Mesothelial cell of epicardium (in vitro differentiated cells): ENCODE measurements around the gene LILRA6. TPM values are rescaled to one million over a fixed set of nuclear protein-coding genes. Genes with fewer than 3 reads are reported as not detected.

ENCODE experiments used
- DNase-seq, 2 experiments: peaks; one replicate each; pipeline ENCODE4 v3.0.0; 2021; ENCODE audit warnings: low spot score in 2 of 2; ENCODE audit not compliant: unreplicated experiment in 2 of 2
- H3K27ac Mint-ChIP-seq: 2 replicates; pipeline ENCODE4 v1.8.0; 2021; ENCODE audit warnings: mixed read lengths
- H3K27me3 Mint-ChIP-seq: 2 replicates; pipeline ENCODE4 v1.8.0; 2021; ENCODE audit warnings: low read depth, mixed read lengths
- H3K36me3 Mint-ChIP-seq: 2 replicates; pipeline ENCODE4 v1.8.0; 2021; ENCODE audit warnings: mixed read lengths
- H3K4me1 Mint-ChIP-seq: 2 replicates; pipeline ENCODE4 v1.8.0; 2021; ENCODE audit warnings: mixed read lengths
- H3K4me3 Mint-ChIP-seq: 2 replicates; pipeline ENCODE4 v1.8.0; 2021; ENCODE audit warnings: mild to moderate bottlenecking, moderate library complexity, mixed read lengths
- H3K9me3 Mint-ChIP-seq: 2 replicates; pipeline ENCODE4 v1.8.0; 2021; ENCODE audit warnings: mixed read lengths
- microRNA-seq: library from miRNA; unstranded; fragments of <30 nt; microRNA quantifications from one replicate; pipeline ENCODE4 v1.2.0, GENCODE V29; 2021; ENCODE audit warnings: inconsistent platforms, mixed read lengths
- total RNA-seq: library from RNA; stranded (reverse); gene quantifications from 3 replicates; pipeline ENCODE4 v1.2.1, GENCODE V29; 2021
- TF ChIP-seq, protein P1 (sequence below): fragments of 200-600 bp; sonication (generic); IDR thresholded peaks from one replicate; pipeline ENCODE4 v1.5.0; 2021; ENCODE audit warnings: antibody characterized with exemption; ENCODE audit not compliant: unreplicated experiment

Gene LILRA6
- total RNA-seq, 1 donor from 2014 or later: not detected

DNA sequence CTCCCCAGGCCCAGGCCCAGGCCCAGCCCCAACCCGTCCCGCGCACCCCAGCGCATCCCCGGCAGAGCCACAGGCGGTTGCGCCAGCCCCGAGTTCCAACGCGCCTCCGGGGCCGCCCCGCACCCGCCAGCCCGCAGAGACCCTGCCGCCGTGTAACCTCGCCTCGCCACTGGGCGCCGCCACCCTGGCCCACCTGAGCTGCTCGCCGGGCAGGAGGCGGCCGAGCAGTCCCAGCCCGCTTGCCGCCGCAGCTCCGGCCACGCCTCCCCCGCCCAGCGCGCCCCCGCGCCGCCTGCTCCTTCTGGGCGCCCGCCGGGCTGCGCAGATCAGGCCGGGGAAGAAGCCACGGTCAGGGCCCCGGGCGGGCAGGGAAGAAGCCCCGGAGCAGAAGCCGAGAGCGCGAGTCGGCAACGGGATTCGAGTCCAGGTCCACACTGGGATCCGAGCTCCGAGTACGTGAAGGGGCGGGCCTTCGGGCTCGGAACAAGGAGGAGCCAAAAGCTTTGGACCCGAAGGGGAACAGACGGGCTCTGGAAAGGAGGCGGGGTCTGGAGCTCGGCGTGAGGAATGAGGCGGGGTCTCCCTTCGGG is 53.4 kb downstream of the LILRA6 start, which contains the start of gene MBOAT7:
Gene MBOAT7, minus strand, starts transcription at position 436 of the 590 bp plus-strand sequence. CDS start 1,072 bp downstream, outside the sequence.
- TF ChIP-seq, protein P1, sequence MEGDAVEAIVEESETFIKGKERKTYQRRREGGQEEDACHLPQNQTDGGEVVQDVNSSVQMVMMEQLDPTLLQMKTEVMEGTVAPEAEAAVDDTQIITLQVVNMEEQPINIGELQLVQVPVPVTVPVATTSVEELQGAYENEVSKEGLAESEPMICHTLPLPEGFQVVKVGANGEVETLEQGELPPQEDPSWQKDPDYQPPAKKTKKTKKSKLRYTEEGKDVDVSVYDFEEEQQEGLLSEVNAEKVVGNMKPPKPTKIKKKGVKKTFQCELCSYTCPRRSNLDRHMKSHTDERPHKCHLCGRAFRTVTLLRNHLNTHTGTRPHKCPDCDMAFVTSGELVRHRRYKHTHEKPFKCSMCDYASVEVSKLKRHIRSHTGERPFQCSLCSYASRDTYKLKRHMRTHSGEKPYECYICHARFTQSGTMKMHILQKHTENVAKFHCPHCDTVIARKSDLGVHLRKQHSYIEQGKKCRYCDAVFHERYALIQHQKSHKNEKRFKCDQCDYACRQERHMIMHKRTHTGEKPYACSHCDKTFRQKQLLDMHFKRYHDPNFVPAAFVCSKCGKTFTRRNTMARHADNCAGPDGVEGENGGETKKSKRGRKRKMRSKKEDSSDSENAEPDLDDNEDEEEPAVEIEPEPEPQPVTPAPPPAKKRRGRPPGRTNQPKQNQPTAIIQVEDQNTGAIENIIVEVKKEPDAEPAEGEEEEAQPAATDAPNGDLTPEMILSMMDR: no peak
- H3K27me3 Mint-ChIP-seq: no peaks in the 10 kb centered on the region
- peaks cover 31% of the 10 kb centered on the region for H3K4me1 Mint-ChIP-seq
- no peaks in the 10 kb centered on the region for H3K9me3 Mint-ChIP-seq
- H3K36me3 Mint-ChIP-seq: peaks cover 5% of the 10 kb centered on the region
- H3K27ac Mint-ChIP-seq: peak within 1 kb of the TSS; percentile 100
- peak within 1 kb of the TSS; percentile 81 for H3K4me3 Mint-ChIP-seq
- peak in 1 of 2 experiments; percentile 70 for DNase-seq

DNA sequence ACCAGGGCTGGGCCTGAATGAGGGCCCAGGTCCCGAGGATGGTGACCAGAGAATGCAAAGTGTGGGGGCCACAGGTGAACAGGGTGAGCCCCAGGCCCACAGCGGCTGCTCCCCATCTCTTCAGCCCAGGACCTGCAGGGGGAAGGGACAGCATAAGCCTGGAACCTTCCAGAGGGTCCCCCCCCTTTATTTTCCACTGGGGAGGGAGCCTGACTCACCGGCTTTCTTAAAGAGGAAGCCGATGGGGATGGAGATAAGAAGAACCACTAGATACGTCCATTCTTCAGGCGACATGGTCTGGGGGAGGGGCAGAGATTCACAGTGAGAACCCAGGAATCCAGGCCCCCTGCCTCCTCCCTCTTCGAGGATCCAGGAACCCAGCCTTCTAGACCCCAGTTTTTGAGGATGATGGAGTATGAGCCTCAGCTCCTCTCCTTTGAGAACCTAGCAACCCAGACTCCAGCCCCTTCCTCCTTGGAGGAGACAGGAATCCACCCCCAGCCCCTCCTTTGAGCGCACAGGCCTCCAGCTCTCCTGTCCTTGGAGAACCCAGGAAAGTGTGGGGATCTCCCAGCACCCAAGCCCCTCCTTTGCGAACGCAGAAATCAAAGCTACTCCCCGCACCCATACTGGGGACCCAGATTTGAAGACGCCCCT is 54.2 kb downstream of the LILRA6 start:
- Mint-ChIP-seq H3K36me3 (peaks cover 11% of the 10 kb centered on the region), H3K9me3 (no peaks in the 10 kb centered on the region), H3K4me3 (peak overlapping the region; percentile 81), H3K27me3 (no peaks in the 10 kb centered on the region), H3K27ac (peak overlapping the region; percentile 95), H3K4me1 (peaks cover 30% of the 10 kb centered on the region)
- DNase-seq: no peak
- TF ChIP-seq, protein P1: no peak

DNA sequence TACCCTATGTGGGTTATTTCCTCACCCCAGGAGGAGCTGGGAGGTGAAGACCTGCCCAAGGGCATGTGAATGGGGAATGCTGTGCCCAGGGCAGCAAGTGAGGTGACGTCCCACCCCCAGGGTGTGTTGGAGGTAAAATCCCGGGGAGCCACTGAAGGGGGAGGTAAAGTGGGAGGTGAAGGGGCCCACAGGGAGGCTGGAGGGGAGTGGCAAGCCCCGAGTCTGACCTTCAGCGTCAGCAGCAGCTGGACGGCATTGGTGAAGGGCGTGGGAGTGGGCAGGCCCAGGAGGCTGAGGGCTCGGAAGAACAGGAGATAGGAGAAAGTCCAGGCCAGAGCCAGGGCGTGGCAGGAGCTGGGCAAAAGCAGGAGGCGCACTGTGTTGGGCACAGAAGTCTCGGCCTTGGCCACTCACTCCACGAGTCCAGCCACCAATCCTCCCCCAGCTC is 55.6 kb downstream of the LILRA6 start:
- DNase-seq: no peak
- peaks cover 20% of the 10 kb centered on the region for H3K4me1 Mint-ChIP-seq
- peaks cover 14% of the 10 kb centered on the region for H3K36me3 Mint-ChIP-seq
- peak overlapping the region; percentile 81 for H3K4me3 Mint-ChIP-seq
- TF ChIP-seq, protein P1: no peak
- H3K27me3 Mint-ChIP-seq: no peaks in the 10 kb centered on the region
- H3K9me3 Mint-ChIP-seq: no peaks in the 10 kb centered on the region
- peak overlapping the region; percentile 85 for H3K27ac Mint-ChIP-seq

Small RNA genes lying within 50 kb of the gene (microRNA-seq; reads per million reads assigned to microRNA genes)
- not detected for gene MIR4752

Other genes starting within 250 kb of the LILRA6 start
- gene VSTM1, start 178.9 kb downstream of the LILRA6 start, total RNA-seq: not detected in 3 replicates
- not detected in 3 replicates for gene TARM1, start 161.4 kb downstream of the LILRA6 start, total RNA-seq
- gene OSCAR, start 142.0 kb downstream of the LILRA6 start, total RNA-seq: not detected in 3 replicates
- 126 to 135 TPM (median 135 TPM) in 3 replicates for gene NDUFA3, start 139.9 kb downstream of the LILRA6 start, total RNA-seq
- gene TFPT, start 127.1 kb downstream of the LILRA6 start, total RNA-seq: 19.2 to 20.7 TPM (median 20.1 TPM) in 3 replicates
- 80.6 to 84.0 TPM (median 82.1 TPM) in 3 replicates for gene PRPF31, start 127.0 kb downstream of the LILRA6 start, total RNA-seq
- 63.3 to 70.6 TPM (median 67.6 TPM) in 3 replicates for gene CNOT3, start 105.0 kb downstream of the LILRA6 start, total RNA-seq
- gene LENG1, start 83.1 kb downstream of the LILRA6 start, total RNA-seq: 5.7 to 6.4 TPM (median 5.8 TPM) in 3 replicates
- gene TMC4, start 69.6 kb downstream of the LILRA6 start, total RNA-seq: 57.6 to 69.5 TPM (median 63.5 TPM) in 3 replicates
- 102 to 113 TPM (median 110 TPM) in 3 replicates for gene MBOAT7, start 53.2 kb downstream of the LILRA6 start, total RNA-seq
- gene TSEN34, start 51.5 kb downstream of the LILRA6 start, total RNA-seq: 43.9 to 50.1 TPM (median 47.5 TPM) in 3 replicates
- gene RPS9, start 41.9 kb downstream of the LILRA6 start, total RNA-seq: 1,211 to 1,274 TPM (median 1,263 TPM) in 3 replicates
- gene LILRB3, start 19.8 kb downstream of the LILRA6 start, total RNA-seq: not detected in 3 replicates
- not detected in 3 replicates for gene LILRB5, start 14.5 kb upstream of the LILRA6 start, total RNA-seq
- not detected in 3 replicates for gene LILRB2, start 38.3 kb upstream of the LILRA6 start, total RNA-seq
- not detected in 3 replicates for gene LILRA5, start 70.4 kb upstream of the LILRA6 start, total RNA-seq
- gene LILRA4, start 96.4 kb upstream of the LILRA6 start, total RNA-seq: not detected in 3 replicates
- 0.53 to 0.92 TPM (median 0.75 TPM) in 3 replicates for gene LAIR1, start 122.1 kb upstream of the LILRA6 start, total RNA-seq
- 4.2 to 6.0 TPM (median 5.2 TPM) in 3 replicates for gene TTYH1, start 172.7 kb upstream of the LILRA6 start, total RNA-seq
- gene LENG8, start 206.4 kb upstream of the LILRA6 start, total RNA-seq: 296 to 312 TPM (median 307 TPM) in 3 replicates
- 5.5 to 6.8 TPM (median 5.8 TPM) in 3 replicates for gene LENG9, start 221.0 kb upstream of the LILRA6 start, total RNA-seq
- 114 to 126 TPM (median 115 TPM) in 3 replicates for gene CDC42EP5, start 230.5 kb upstream of the LILRA6 start, total RNA-seq